A549 (cell line): ENCODE results near the gene MLH3.
A peak's percentile ranks its signal among the peaks of the same experiment; 100 is the strongest.

Experiments used
- CTCF ChIP-seq: fragments of >200 bp; sonication (Bioruptor Twin); formaldehyde crosslinking; IDR thresholded peaks from 3 replicates; pipeline ENCODE4 v1.5.1; 2016
- HES2 ChIP-seq: fragments of >200 bp; sonication (Bioruptor Twin); formaldehyde crosslinking; IDR thresholded peaks from 2 replicates; pipeline ENCODE4 v1.6.1; 2016
- POLR2A ChIP-seq: IDR thresholded peaks from 2 replicates; pipeline ENCODE4 v1.6.1; 2012; ENCODE audit warnings: mild to moderate bottlenecking, low read length
- RAD21 ChIP-seq, 2 experiments: fragments of >200 bp in 1 of 2; sonication (Bioruptor Twin) in 1 of 2; formaldehyde crosslinking in 1 of 2; IDR thresholded peaks in 1 of 2; conservative IDR thresholded peaks in 1 of 2; 2 replicates in 1 of 2; 3 replicates in 1 of 2; pipeline ENCODE4 v1.6.1; 2012 to 2018; ENCODE audit warnings: inconsistent platforms in 1 of 2
- RCOR1 ChIP-seq: fragments of 150-350 bp; IDR thresholded peaks from 2 replicates; pipeline ENCODE4 v1.6.1; 2014; ENCODE audit warnings: antibody characterized with exemption, low read length, low read depth
- USF2 ChIP-seq: fragments of 450-650 bp; IDR thresholded peaks from 2 replicates; pipeline ENCODE4 v1.6.1; 2014; ENCODE audit warnings: antibody characterized with exemption

GRCh38 chr14:75069121-75069810, 18.0 kb upstream of the MLH3 start, which contains the start of gene ZC2HC1C:
- no peak; a peak in 1 of 5 replicates for TF ChIP-seq RAD21 (conservative IDR thresholded peaks at IDR 0.05 in 1 of 2, IDR thresholded peaks at IDR 0.05 in 1 of 2)
- no peak for TF ChIP-seq CTCF
- TF ChIP-seq POLR2A, result no peak; the same call in 1 of the 2 replicates
- TF ChIP-seq USF2, result 0 out of 2 replicates have a peak, but pooled peaks have one; percentile 17
- TF ChIP-seq HES2, result no peak
- no peak for TF ChIP-seq RCOR1
